NCI-H2227 treated with DMSO at 0.1 percent for 48 hours (cell line): Measurements from ENCODE around the gene NCAM2.
A peak's percentile ranks its signal among the peaks of the same experiment; 100 is the strongest.

Experiments
- DNase-seq: peaks from one replicate; lab custom pipeline; 2025; lab: John Stamatoyannopoulos, UW

The NCAM2 gene

GRCh38 chr21:21457077-21457476, 458.9 kb downstream of the NCAM2 start:
- no peak for DNase-seq

GRCh38 chr21:21458124-21458631, 460.0 kb downstream of the NCAM2 start:
- no peak for DNase-seq

GRCh38 chr21:21460979-21461378, 462.8 kb downstream of the NCAM2 start:
- no peak for DNase-seq

DNA sequence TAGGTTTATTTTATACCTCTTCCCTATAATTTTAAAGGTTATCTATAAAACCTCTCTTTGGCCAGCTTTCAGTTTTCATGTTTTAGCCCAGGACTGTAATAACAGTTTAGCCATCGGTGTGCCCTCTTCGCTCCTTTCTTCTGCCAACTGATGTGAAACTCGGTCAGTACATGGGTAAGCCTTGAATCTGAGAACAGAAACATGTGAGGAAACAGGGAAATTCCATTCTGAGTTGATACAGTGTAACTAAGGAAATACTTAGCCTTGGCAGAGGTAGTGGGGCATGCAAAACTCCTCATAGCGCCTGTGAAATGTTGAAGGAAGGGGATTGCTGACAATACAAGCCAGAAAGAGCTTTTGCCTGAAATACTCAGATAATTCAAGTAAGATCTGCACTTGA, 465.2 kb downstream of the NCAM2 start:
- peak; percentile 99 for DNase-seq

DNA sequence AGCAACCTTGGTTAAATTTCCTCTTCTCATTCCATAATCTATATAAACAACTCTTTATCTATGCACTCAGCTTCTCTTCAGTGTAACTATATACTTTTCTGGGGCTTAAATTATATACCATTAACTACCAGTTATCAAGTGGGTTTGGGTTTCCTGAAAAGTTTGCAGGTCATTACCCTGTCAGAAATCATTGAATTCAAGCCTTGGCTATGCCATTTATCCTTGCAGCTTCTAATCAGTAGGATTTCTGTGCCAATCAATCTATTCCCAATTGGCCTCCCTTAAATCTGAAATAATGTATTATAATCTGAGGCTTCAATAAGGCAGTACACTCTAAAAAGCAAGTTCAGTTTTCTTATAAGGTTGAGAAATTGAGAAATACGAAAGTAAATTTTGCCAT, 466.5 kb downstream of the NCAM2 start:
- peak; percentile 88 for DNase-seq

- DNase-seq: no peak
These were observed 468.5 kb downstream of the NCAM2 start for GRCh38 chr21:21466752-21467151.

DNA sequence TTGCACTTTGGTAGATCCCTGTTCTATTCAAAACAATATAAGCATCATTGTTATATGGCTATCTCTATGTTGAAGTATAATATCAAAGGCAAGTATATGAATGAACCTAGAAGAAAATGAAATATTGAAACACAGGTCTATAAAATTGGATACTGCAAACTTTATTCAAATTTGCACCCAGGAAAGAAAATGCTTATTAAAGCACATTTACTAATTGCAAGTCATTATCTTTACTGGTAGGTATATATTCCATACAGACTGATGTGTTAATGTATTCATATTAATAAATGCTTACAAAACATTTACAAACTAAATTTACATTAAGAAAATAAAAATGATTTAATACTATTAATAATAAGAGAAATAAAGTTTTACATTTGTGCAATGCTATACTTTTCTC, 469.8 kb downstream of the NCAM2 start:
- no peak for DNase-seq

DNA sequence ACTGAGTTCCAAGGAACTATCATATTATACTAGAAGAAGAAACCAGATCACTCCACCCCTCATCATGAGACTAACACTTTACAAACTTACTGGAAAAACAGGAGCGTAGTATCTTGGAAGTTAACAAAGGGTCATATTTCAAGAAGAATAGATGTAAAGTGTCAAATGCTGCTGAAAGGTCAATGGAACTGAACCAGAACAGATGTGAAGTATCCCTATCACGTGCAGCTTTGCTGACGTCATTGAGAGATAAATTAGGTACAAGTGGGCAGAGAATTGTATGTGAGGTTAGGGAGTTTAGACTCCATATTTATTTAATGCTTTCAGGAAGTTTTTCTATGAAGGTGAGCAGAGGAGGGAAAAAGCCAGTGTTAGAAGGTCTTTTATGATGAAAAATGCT, 483.0 kb downstream of the NCAM2 start:
- no peak for DNase-seq

DNA sequence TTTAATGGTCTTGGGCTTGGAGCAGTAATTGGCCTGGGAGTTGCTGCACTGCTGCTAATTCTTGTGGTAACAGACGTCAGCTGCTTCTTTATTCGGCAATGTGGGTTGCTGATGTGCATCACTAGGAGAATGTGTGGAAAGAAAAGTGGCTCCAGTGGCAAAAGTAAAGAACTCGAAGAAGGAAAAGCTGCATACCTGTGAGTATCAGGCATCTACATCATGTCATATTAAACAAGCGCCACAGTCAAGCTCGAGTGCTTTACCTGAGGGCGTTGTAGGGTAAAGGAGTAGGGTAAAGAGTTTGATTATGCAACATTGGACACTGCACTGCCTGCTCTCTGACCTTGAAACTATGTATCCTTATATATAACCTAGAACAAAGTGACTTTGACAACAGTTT, 510.6 kb downstream of the NCAM2 start:
- DNase-seq: no peak

DNA sequence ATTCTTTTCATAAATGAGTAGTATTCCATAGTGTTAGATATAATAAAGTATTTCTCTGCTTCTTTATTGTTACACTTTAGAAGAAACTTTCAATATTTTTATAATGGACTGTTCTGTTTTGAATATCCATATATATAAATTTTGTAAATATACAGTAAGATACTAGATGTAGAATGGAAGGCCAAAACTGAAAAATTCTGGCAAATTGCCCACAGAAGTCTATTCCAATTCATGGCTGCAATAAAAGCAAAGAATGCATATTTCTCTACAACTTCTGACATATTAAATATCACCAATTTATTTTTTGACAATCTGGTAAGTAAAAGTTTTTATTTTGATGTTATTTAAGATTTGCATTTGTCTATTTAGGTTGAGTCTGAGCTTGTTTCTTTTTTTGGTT, 532.5 kb downstream of the NCAM2 start:
- no peak for DNase-seq

GRCh38 chr21:21547368-21547953, 549.3 kb downstream of the NCAM2 start:
- DNase-seq: peak; percentile 98

DNA sequence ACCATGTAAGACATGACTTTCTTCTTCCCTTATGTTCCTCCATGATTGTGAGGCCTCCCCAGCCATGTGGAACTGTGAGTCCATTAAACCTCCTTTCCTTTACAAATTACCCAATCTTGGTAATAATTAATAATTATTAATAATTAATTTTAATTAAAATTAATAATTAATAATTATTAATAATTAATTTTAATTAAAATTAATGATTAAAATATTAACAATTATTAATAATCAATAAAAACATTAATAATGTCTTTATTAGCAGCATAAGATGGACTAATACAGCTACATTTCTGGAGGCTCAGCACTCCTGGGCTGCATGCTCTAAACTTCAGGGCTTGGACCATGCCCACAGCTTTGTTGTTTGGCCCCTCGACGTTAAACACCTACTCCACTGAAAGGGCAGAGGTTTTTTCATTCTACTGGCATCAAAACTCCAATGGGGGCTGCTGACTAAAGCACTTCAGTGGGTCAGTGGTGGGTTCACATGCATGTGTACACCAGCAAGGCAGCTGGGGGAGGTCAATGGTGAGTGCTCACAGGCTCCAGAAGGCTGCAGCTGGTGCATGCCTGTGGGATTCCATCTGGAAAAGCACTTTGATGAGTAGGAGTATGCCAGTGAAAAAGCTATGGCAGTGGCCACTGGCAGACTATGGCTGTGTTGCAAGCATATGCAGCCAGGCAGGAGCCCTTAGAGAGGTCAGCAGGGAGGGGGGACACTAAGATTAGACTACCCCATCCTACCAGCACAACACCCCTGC, 561.3 kb downstream of the NCAM2 start:
- DNase-seq: no peak
